Right lobe of liver (tissue), 5 donors: ENCODE data around the gene GRM8. TPM values are rescaled to one million over a fixed set of nuclear protein-coding genes. Genes with fewer than 3 reads are reported as not detected.

ENCODE experiments used
- microRNA counts: library from miRNA; unstranded; fragments of <30 nt; microRNA quantifications from one replicate; lab custom pipeline; 2016
- microRNA-seq, 2 donors: library from miRNA; unstranded; fragments of <30 nt; microRNA quantifications; one replicate each; pipeline ENCODE4, GENCODE V29; 2019 to 2020
- small RNA-seq, 2 experiments: library from RNA; depleted of rRNA; stranded (forward); fragments of <200 nt; gene quantifications; one replicate each; pipeline ENCODE3, GENCODE V24; 2016
- total RNA-seq, 6 experiments: library from RNA; depleted of rRNA in 2 of 6; stranded (reverse); fragments of >200 nt in 2 of 6; fragmentation: NEBNext Ultra II Directional in 3 of 6; extraction: Animal tissue kit (Norgen Biotek cat#: 25700) in 3 of 6; gene quantifications; one replicate each; pipeline versions ENCODE4 v1.1.0 to v1.2.4, GENCODE V29; 2016 to 2023
- donor health status: DM: no; HTN: no; CAD: no.
- donor health status: DM: no; HTN: no; CAD: no.
- donor health status: DM: no; HTN: yes; CAD: no.
- donor health status: DM: no; HTN: yes; CAD: no.

The GRM8 gene
- total RNA-seq, 6 experiments from 2014 or later: 0.12 to 8.4 (median 2.7) TPM

MicroRNAs encoded within 50 kb of the gene (microRNA counts, 767-probe panel; counts per million panel counts)
- 237 counts per million for microRNA hsa-miR-592 (lab: Ali Mortazavi, UCI)

Small RNA genes lying within 50 kb of the gene (microRNA-seq; reads per million reads assigned to microRNA genes)
- 27.1 to 34.7 reads per million in 2 donors for gene MIR592

Small RNA genes lying within 50 kb of the gene (small RNA-seq; reads per million reads assigned to genes)
- 0.68 to 1.6 reads per million in 2 experiments for gene MIR592

Other genes starting within 250 kb of the GRM8 start
- gene ZNF800, start 139.8 kb upstream of the GRM8 start, total RNA-seq: 10 to 100 TPM; 12.5 to 32.3 (median 15.3) TPM